H1 (cell line): ENCODE data around the gene NEURL1B. TPM values are rescaled to one million over a fixed set of nuclear protein-coding genes. Genes with fewer than 3 reads are reported as not detected.

ENCODE experiments used
- CBX8 ChIP-seq: fragments of 300-800, 300-1000 bp; sonication (generic); IDR thresholded peaks from 2 replicates; pipeline ENCODE4 v1.7.1; 2016; ENCODE audit warnings: low read depth, low read length, borderline replicate concordance
- GTF2F1 ChIP-seq: IDR thresholded peaks from 2 replicates; pipeline ENCODE4 v1.6.1; 2012; ENCODE audit warnings: low read depth, low read length, improper control_type of control experiment, borderline replicate concordance
- HDAC2 ChIP-seq, 2 experiments: fragments of 300-600 bp in 1 of 2; sonication (generic) in 1 of 2; IDR thresholded peaks; 2 replicates each; pipeline ENCODE4 v1.6.1; 2011 to 2012; ENCODE audit warnings: low read depth in 2 of 2, low read length in 2 of 2, mild to moderate bottlenecking in 2 of 2, moderate library complexity in 2 of 2, borderline replicate concordance in 1 of 2, inconsistent platforms in 1 of 2
- KDM4A ChIP-seq: IDR thresholded peaks from one replicate; pipeline ENCODE4 v1.7.1; 2012; ENCODE audit warnings: low read depth, mild to moderate bottlenecking, moderate library complexity, low read length, inconsistent platforms; ENCODE audit not compliant: severe bottlenecking
- PHF8 ChIP-seq: fragments of 200-600 bp; sonication (generic); conservative IDR thresholded peaks from 2 replicates; pipeline ENCODE4 v1.7.1; 2012; ENCODE audit warnings: low read depth, mild to moderate bottlenecking, inconsistent platforms, low read length, moderate library complexity
- POU5F1 ChIP-seq: IDR thresholded peaks from 2 replicates; pipeline ENCODE4 v1.6.1; 2011; ENCODE audit warnings: low read depth, mild to moderate bottlenecking, low read length, moderate library complexity
- SUZ12 ChIP-seq: fragments of 200-600 bp; sonication (generic); IDR thresholded peaks from 2 replicates; pipeline ENCODE4 v1.6.1; 2012; ENCODE audit warnings: mild to moderate bottlenecking, inconsistent platforms, low read length, moderate library complexity, mixed read lengths
- TEAD4 ChIP-seq: IDR thresholded peaks from 2 replicates; pipeline ENCODE4 v1.6.1; 2012; ENCODE audit warnings: low read depth, low read length, inconsistent platforms, mixed read lengths
- polyA plus RNA-seq, 7 experiments: library from polyadenylated mRNA; depleted of rRNA in 3 of 7; stranded (reverse) in 5 of 7; unstranded in 2 of 7; fragments of >200 nt in 5 of 7; fragments of 200-250 nt in 2 of 7; gene quantifications; 1 replicate in 5 of 7; 2 replicates in 1 of 7; 4 replicates in 1 of 7; pipeline versions ENCODE4 v1.2.1 to v1.2.3, GENCODE V29; 2011 to 2013; ENCODE audit warnings: missing spikeins in 2 of 7, mixed read lengths in 2 of 7
- total RNA-seq: library from RNA; stranded (reverse); fragmentation: NEBNext Ultra II Directional; extraction: Animal tissue kit (Norgen Biotek cat#: 25700); gene quantifications from 2 replicates; pipeline ENCODE4 v1.2.1, GENCODE V29; 2021
- TF ChIP-seq, protein P1 (sequence below): fragments of 300-600 bp; sonication (generic); IDR thresholded peaks from 2 replicates; pipeline ENCODE4 v1.7.1; 2012; ENCODE audit warnings: low read length, moderate library complexity, mild to moderate bottlenecking, inconsistent platforms; ENCODE audit not compliant: insufficient replicate concordance
- TF ChIP-seq, protein P2 (sequence below): IDR thresholded peaks from 2 replicates; pipeline ENCODE4 v1.6.1; 2011; ENCODE audit warnings: low read length, improper control_type of control experiment

NEURL1B gene
- total and polyA plus RNA-seq, 2 of the 8 experiments (the other 6 are each of a cell fraction or from before 2014, with no cell fraction given), result 3.3 to 6.1 TPM

DNA sequence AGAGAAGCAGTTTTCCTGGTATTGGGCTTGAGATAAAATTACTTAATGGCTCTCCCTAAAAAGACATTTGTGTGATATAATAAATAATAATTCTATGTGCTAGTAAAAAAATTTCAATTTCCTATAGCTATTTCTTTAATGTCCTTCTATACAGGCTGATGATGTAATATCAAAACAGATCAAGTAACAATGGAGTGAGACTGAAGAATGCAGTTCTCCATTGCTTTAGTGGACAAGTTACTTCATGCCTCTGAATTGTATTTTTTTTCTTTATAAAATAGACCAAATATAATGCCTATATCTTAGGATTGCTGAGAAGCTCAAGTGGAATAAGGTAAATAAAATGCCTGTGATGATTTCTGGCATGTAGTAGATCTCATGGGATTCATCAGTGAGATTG, 35.6 kb upstream of the NEURL1B start (continued):
- TF ChIP-seq, protein P1, sequence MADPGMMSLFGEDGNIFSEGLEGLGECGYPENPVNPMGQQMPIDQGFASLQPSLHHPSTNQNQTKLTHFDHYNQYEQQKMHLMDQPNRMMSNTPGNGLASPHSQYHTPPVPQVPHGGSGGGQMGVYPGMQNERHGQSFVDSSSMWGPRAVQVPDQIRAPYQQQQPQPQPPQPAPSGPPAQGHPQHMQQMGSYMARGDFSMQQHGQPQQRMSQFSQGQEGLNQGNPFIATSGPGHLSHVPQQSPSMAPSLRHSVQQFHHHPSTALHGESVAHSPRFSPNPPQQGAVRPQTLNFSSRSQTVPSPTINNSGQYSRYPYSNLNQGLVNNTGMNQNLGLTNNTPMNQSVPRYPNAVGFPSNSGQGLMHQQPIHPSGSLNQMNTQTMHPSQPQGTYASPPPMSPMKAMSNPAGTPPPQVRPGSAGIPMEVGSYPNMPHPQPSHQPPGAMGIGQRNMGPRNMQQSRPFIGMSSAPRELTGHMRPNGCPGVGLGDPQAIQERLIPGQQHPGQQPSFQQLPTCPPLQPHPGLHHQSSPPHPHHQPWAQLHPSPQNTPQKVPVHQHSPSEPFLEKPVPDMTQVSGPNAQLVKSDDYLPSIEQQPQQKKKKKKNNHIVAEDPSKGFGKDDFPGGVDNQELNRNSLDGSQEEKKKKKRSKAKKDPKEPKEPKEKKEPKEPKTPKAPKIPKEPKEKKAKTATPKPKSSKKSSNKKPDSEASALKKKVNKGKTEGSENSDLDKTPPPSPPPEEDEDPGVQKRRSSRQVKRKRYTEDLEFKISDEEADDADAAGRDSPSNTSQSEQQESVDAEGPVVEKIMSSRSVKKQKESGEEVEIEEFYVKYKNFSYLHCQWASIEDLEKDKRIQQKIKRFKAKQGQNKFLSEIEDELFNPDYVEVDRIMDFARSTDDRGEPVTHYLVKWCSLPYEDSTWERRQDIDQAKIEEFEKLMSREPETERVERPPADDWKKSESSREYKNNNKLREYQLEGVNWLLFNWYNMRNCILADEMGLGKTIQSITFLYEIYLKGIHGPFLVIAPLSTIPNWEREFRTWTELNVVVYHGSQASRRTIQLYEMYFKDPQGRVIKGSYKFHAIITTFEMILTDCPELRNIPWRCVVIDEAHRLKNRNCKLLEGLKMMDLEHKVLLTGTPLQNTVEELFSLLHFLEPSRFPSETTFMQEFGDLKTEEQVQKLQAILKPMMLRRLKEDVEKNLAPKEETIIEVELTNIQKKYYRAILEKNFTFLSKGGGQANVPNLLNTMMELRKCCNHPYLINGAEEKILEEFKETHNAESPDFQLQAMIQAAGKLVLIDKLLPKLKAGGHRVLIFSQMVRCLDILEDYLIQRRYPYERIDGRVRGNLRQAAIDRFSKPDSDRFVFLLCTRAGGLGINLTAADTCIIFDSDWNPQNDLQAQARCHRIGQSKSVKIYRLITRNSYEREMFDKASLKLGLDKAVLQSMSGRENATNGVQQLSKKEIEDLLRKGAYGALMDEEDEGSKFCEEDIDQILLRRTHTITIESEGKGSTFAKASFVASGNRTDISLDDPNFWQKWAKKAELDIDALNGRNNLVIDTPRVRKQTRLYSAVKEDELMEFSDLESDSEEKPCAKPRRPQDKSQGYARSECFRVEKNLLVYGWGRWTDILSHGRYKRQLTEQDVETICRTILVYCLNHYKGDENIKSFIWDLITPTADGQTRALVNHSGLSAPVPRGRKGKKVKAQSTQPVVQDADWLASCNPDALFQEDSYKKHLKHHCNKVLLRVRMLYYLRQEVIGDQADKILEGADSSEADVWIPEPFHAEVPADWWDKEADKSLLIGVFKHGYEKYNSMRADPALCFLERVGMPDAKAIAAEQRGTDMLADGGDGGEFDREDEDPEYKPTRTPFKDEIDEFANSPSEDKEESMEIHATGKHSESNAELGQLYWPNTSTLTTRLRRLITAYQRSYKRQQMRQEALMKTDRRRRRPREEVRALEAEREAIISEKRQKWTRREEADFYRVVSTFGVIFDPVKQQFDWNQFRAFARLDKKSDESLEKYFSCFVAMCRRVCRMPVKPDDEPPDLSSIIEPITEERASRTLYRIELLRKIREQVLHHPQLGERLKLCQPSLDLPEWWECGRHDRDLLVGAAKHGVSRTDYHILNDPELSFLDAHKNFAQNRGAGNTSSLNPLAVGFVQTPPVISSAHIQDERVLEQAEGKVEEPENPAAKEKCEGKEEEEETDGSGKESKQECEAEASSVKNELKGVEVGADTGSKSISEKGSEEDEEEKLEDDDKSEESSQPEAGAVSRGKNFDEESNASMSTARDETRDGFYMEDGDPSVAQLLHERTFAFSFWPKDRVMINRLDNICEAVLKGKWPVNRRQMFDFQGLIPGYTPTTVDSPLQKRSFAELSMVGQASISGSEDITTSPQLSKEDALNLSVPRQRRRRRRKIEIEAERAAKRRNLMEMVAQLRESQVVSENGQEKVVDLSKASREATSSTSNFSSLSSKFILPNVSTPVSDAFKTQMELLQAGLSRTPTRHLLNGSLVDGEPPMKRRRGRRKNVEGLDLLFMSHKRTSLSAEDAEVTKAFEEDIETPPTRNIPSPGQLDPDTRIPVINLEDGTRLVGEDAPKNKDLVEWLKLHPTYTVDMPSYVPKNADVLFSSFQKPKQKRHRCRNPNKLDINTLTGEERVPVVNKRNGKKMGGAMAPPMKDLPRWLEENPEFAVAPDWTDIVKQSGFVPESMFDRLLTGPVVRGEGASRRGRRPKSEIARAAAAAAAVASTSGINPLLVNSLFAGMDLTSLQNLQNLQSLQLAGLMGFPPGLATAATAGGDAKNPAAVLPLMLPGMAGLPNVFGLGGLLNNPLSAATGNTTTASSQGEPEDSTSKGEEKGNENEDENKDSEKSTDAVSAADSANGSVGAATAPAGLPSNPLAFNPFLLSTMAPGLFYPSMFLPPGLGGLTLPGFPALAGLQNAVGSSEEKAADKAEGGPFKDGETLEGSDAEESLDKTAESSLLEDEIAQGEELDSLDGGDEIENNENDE, result no peak
- TF ChIP-seq SUZ12, result no peak
- no peak for TF ChIP-seq HDAC2 (IDR thresholded peaks at IDR 0.05; ENCODE audit: borderline replicate concordance in 1 of 2, low read depth in 2 of 2, low read length in 2 of 2)
- TF ChIP-seq POU5F1, result no peak
- TF ChIP-seq KDM4A, result no peak
- TF ChIP-seq CBX8, result no peak
- TF ChIP-seq GTF2F1, result no peak
- no peak for TF ChIP-seq TEAD4
- no peak for TF ChIP-seq PHF8
- TF ChIP-seq, protein P2, sequence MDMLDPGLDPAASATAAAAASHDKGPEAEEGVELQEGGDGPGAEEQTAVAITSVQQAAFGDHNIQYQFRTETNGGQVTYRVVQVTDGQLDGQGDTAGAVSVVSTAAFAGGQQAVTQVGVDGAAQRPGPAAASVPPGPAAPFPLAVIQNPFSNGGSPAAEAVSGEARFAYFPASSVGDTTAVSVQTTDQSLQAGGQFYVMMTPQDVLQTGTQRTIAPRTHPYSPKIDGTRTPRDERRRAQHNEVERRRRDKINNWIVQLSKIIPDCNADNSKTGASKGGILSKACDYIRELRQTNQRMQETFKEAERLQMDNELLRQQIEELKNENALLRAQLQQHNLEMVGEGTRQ, result no peak
